ENCODE measurements around the gene INPP5A.
"Not testable (repeated sequence)": the region's sequence is repeated elsewhere in the genome, so short reads cannot be mapped to it uniquely, and the experiment has no call there.

INPP5A gene

GRCh38 chr10:132789659-132790148 is 252.1 kb downstream of the INPP5A start:
- TF ChIP-seq POLR2A (IDR thresholded peaks at IDR 0.05; ENCODE audit: low read depth, low read length) (no peak), PAX5 (IDR thresholded peaks at IDR 0.05; ENCODE audit: insufficient read depth, low read length, severe bottlenecking) (no peak), POU2F2 (IDR thresholded peaks at IDR 0.05; ENCODE audit: low read depth, low read length) (no peak), TAF1 (IDR thresholded peaks at IDR 0.05; ENCODE audit: low read depth, low read length) (no peak), SPI1 (IDR thresholded peaks at IDR 0.05; ENCODE audit: low read depth, low read length) (no peak), POLR2AphosphoS5 (IDR thresholded peaks at IDR 0.05; ENCODE audit: low read depth, low read length) (no peak)
- DNase-seq (ENCODE audit: insufficient read length, low spot score) (no peak), FAIRE-seq (no peak)

GRCh38 chr10:132790470-132790869 is 252.9 kb downstream of the INPP5A start:
- DNase-seq (ENCODE audit: insufficient read length, low spot score) (no peak), FAIRE-seq (no peak)
- TF ChIP-seq POLR2A (IDR thresholded peaks at IDR 0.05; ENCODE audit: low read depth, low read length): no peak
- TF ChIP-seq POU2F2 (IDR thresholded peaks at IDR 0.05; ENCODE audit: low read depth, low read length): no peak
- TF ChIP-seq SPI1 (IDR thresholded peaks at IDR 0.05; ENCODE audit: low read depth, low read length): no peak
- no peak for TF ChIP-seq TAF1 (IDR thresholded peaks at IDR 0.05; ENCODE audit: low read depth, low read length)
- TF ChIP-seq POLR2AphosphoS5 (IDR thresholded peaks at IDR 0.05; ENCODE audit: low read depth, low read length): no peak
- no peak for TF ChIP-seq PAX5 (IDR thresholded peaks at IDR 0.05; ENCODE audit: insufficient read depth, low read length, severe bottlenecking)

GRCh38 chr10:132790934-132791829 is 253.6 kb downstream of the INPP5A start:
- DNase-seq (ENCODE audit: insufficient read length, low spot score) (no peak), FAIRE-seq (no peak)
- TF ChIP-seq POLR2AphosphoS5 (IDR thresholded peaks at IDR 0.05; ENCODE audit: low read depth, low read length) (no peak), PAX5 (IDR thresholded peaks at IDR 0.05; ENCODE audit: insufficient read depth, low read length, severe bottlenecking) (no peak), POU2F2 (IDR thresholded peaks at IDR 0.05; ENCODE audit: low read depth, low read length) (no peak), TAF1 (IDR thresholded peaks at IDR 0.05; ENCODE audit: low read depth, low read length) (no peak), POLR2A (IDR thresholded peaks at IDR 0.05; ENCODE audit: low read depth, low read length) (no peak), SPI1 (IDR thresholded peaks at IDR 0.05; ENCODE audit: low read depth, low read length) (no peak)

- not testable (repeated sequence) for DNase-seq (ENCODE audit: insufficient read length, low spot score); FAIRE-seq
Observed at GRCh38 chr10:132792099-132792498, 254.5 kb downstream of the INPP5A start.

- FAIRE-seq: no peak
- no peak for TF ChIP-seq POLR2AphosphoS5 (IDR thresholded peaks at IDR 0.05; ENCODE audit: low read depth, low read length)
- TF ChIP-seq POLR2A (IDR thresholded peaks at IDR 0.05; ENCODE audit: low read depth, low read length): no peak
- TF ChIP-seq SPI1 (IDR thresholded peaks at IDR 0.05; ENCODE audit: low read depth, low read length): no peak
- no peak for TF ChIP-seq TAF1 (IDR thresholded peaks at IDR 0.05; ENCODE audit: low read depth, low read length)
- TF ChIP-seq PAX5 (IDR thresholded peaks at IDR 0.05; ENCODE audit: insufficient read depth, low read length, severe bottlenecking): no peak
- TF ChIP-seq POU2F2 (IDR thresholded peaks at IDR 0.05; ENCODE audit: low read depth, low read length): no peak
- DNase-seq (ENCODE audit: insufficient read length, low spot score): no peak
Observed at GRCh38 chr10:132792796-132793195, 255.2 kb downstream of the INPP5A start.

GRCh38 chr10:132793213-132793612 is 255.6 kb downstream of the INPP5A start:
- no peak for DNase-seq (ENCODE audit: insufficient read length, low spot score)
- TF ChIP-seq POLR2A (IDR thresholded peaks at IDR 0.05; ENCODE audit: low read depth, low read length) (no peak), POLR2AphosphoS5 (IDR thresholded peaks at IDR 0.05; ENCODE audit: low read depth, low read length) (no peak), SPI1 (IDR thresholded peaks at IDR 0.05; ENCODE audit: low read depth, low read length) (no peak), TAF1 (IDR thresholded peaks at IDR 0.05; ENCODE audit: low read depth, low read length) (no peak), PAX5 (IDR thresholded peaks at IDR 0.05; ENCODE audit: insufficient read depth, low read length, severe bottlenecking) (no peak), POU2F2 (IDR thresholded peaks at IDR 0.05; ENCODE audit: low read depth, low read length) (no peak)
- FAIRE-seq: no peak

GRCh38 chr10:132793871-132794849 is 256.6 kb downstream of the INPP5A start:
- FAIRE-seq: no peak
- no peak for DNase-seq (ENCODE audit: insufficient read length, low spot score)
- TF ChIP-seq POLR2A (IDR thresholded peaks at IDR 0.05; ENCODE audit: low read depth, low read length) (no peak), PAX5 (IDR thresholded peaks at IDR 0.05; ENCODE audit: insufficient read depth, low read length, severe bottlenecking) (no peak), POU2F2 (IDR thresholded peaks at IDR 0.05; ENCODE audit: low read depth, low read length) (no peak), POLR2AphosphoS5 (IDR thresholded peaks at IDR 0.05; ENCODE audit: low read depth, low read length) (no peak), SPI1 (IDR thresholded peaks at IDR 0.05; ENCODE audit: low read depth, low read length) (no peak), TAF1 (IDR thresholded peaks at IDR 0.05; ENCODE audit: low read depth, low read length) (no peak)

DNA sequence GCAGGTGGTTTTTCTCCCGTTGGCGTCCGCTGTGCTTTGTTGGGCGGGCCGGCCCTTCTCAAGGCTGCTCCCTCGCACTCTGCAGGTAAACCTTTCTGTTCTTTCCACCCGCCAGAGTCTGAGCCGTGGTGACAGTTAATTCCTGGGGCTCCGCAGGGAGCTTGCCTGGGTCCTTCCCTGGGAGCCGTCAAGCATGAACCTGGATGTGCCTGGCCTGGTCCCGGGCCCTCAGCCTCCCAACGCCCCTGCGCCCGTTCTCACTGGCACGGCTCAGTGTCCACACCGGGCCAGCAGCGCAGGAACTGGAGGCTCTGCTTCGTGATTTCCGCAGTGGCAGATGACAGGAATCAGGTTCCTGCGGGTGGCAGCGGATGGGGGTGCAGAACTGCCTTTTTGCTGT is 259.3 kb downstream of the INPP5A start:
- no peak for FAIRE-seq
- DNase-seq (ENCODE audit: insufficient read length, low spot score): no peak
- TF ChIP-seq POLR2AphosphoS5 (IDR thresholded peaks at IDR 0.05; ENCODE audit: low read depth, low read length): no peak
- TF ChIP-seq POU2F2 (IDR thresholded peaks at IDR 0.05; ENCODE audit: low read depth, low read length): no peak
- no peak for TF ChIP-seq PAX5 (IDR thresholded peaks at IDR 0.05; ENCODE audit: insufficient read depth, low read length, severe bottlenecking)
- no peak for TF ChIP-seq POLR2A (IDR thresholded peaks at IDR 0.05; ENCODE audit: low read depth, low read length)
- no peak for TF ChIP-seq SPI1 (IDR thresholded peaks at IDR 0.05; ENCODE audit: low read depth, low read length)
- no peak for TF ChIP-seq TAF1 (IDR thresholded peaks at IDR 0.05; ENCODE audit: low read depth, low read length)

DNA sequence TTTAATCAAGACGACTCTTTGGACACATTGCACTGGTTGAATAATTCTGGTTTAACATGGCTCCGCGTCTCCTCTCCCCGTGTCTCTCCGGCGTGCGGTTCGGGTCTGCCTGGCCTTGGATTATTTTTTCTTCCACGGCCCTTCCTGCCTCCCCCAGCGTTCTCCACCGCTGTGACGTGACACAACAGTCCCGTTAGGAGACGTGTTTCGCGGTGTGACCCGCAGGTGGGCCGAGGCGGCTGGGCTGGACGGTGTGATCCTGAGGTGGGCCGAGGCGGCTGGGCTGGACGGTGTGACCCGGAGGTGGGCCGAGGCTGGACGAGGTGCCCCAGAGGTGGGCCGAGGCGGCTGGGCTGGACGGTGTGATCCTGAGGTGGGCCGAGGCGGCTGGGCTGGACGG is 260.4 kb downstream of the INPP5A start:
- FAIRE-seq; DNase-seq (ENCODE audit: insufficient read length, low spot score): not testable (repeated sequence)
